Measurements from ENCODE around the gene IZUMO2. TPM values are rescaled to one million over a fixed set of nuclear protein-coding genes. Genes with fewer than 3 reads are reported as not detected.

Gene IZUMO2
- total and polyA plus RNA-seq, 9 of the 15 experiments (the other 6 are each of a cell fraction or from before 2014, with no cell fraction given), result not detected

DNA sequence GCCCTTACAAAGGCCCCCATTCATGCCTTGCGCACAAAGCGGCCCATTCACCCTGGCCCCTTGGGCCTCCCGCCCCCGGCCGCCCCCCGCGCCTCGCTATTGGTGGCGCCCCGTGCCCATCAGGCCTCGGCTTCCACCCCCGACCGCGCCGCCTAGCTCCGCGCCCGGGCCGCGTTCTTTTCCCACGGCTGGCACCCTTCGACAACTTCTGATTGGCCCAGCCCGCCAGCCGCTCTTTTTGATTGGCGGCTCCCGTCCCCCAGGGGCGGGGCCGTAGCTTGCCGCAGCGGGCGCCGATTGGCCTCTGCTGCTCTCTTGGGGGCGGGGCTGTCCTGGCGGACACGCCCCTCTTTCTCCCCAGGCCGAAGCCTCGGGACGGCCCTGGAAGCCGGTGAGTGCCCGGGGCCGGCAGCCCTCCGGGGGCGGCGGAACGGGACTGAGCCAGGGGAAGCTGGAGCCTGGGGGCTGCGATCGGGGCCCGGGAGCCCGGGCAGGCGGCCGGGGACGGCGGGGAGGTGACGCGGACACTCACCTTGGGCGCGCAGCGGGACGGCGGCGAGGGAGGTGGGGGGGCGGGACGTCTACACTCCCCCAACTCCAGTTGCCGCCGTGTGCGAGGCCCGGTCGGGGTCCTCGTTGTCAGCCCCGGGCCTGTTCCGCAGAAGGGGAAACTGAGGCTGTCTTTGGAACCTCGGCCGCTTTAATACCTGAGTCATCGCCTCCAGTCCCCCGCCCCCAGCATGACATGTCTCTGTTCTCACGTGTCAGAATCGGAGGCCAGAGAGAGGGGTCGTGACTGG is 40.4 kb upstream of the IZUMO2 start, which contains the start of gene MYH14:
Gene MYH14 (plus strand): TSS at position 342 of the 800 bp plus-strand sequence. CDS start 6,744 bp downstream, outside the sequence.
- BruUV-seq (replicated peaks), result no TSS peak
- Histone ChIP-seq H3K9me3 (replicated peaks; ENCODE audit: control insufficient read depth, insufficient read depth, low read depth, low read length) (no peaks in the 10 kb centered on the region), H3K4me3 (peak within 1 kb of the TSS; percentile 45), H3K27ac (ENCODE audit: extremely low read depth, low read depth, low read length) (no peak within 1 kb of the TSS), H2AFZ (ENCODE audit: low read depth, low read length) (no peak within 1 kb of the TSS; the same call in 1 of the 2 replicates), H3K4me1 (replicated peaks in 1 of 2; ENCODE audit: control insufficient read depth in 2 of 2, insufficient read depth in 2 of 2, low read length in 2 of 2) (peaks cover 0 to 18% of the 10 kb centered on the region in 2 experiments; a peak in 2 of 5 replicates), H4K20me1 (replicated peaks; ENCODE audit: control insufficient read depth, insufficient read depth, low read length) (no peaks in the 10 kb centered on the region; the same call in 1 of the 2 replicates), H3K4me2 (ENCODE audit: insufficient read depth, low read length) (peak within 1 kb of the TSS; percentile 60), H3K79me2 (ENCODE audit: control insufficient read depth, insufficient read depth, low read length) (no peaks in the 10 kb centered on the region), H3K9ac (ENCODE audit: insufficient read depth in 1 of 2, low read depth in 2 of 2, low read length in 2 of 2) (peak within 1 kb of the TSS in 1 of 2 experiments; percentile 84; a peak in 2 of 4 replicates), H3K36me3 (ENCODE audit: control insufficient read depth, insufficient read depth, low read length) (no peaks in the 10 kb centered on the region), H3K27me3 (ENCODE audit: control insufficient read depth in 2 of 2, insufficient read depth in 2 of 2, low read length in 2 of 2) (0 out of 5 replicates have a peak, but pooled peaks cover 0 to 4% of the 10 kb centered on the region in 2 experiments), H3K9me1 (ENCODE audit: control insufficient read depth, insufficient read depth, low read length) (no peaks in the 10 kb centered on the region)
- in situ Hi-C loops (cut with MboI) (no loop called here), intact Hi-C loops (cut with micrococcal nuclease) (no loop called here)
- 22% methylated on average over 45 of the region's 78 CpGs for WGBS (ENCODE audit: insufficient coverage, low coverage, missing lambda C conversion rate)
- FAIRE-seq (peak; percentile 26), DNase-seq (ENCODE audit: extremely low read depth in 1 of 4, low spot score in 3 of 4) (peak; percentile 75 to 96 (median 96)), ATAC-seq (peak; percentile 98)
- CTCF ChIA-PET (ENCODE audit: low intra/inter-chr PET ratio), result no interaction called here
- POLR2A ChIA-PET, result interaction anchor here (1.6 kb wide), 1 partner anchor 10 kb away, joined by 6 read pairs; no protein-coding TSS in a partner anchor
- no peak for TF ChIP-seq SAFB (IDR thresholded peaks at IDR 0.05; ENCODE audit: borderline replicate concordance, low read depth, low read length)
- no peak for TF ChIP-seq NFIX (CRISPR knock-in tag; IDR thresholded peaks at IDR 0.05; ENCODE audit: low read depth)
- TF ChIP-seq ZFX (CRISPR knock-in tag; IDR thresholded peaks at IDR 0.05), result 0 out of 2 replicates have a peak, but pooled peaks have one; percentile 18
- no peak for TF ChIP-seq MIER1 (IDR thresholded peaks at IDR 0.05; ENCODE audit: low read depth)
- no peak for TF ChIP-seq TBL1XR1 (IDR thresholded peaks at IDR 0.05; ENCODE audit: low read length in 2 of 2)
- TF ChIP-seq NCOA6 (IDR thresholded peaks at IDR 0.05), result no peak
- TF ChIP-seq ESRRA (IDR thresholded peaks at IDR 0.05; ENCODE audit: borderline replicate concordance, low read depth), result no peak
- TF ChIP-seq, protein P1, sequence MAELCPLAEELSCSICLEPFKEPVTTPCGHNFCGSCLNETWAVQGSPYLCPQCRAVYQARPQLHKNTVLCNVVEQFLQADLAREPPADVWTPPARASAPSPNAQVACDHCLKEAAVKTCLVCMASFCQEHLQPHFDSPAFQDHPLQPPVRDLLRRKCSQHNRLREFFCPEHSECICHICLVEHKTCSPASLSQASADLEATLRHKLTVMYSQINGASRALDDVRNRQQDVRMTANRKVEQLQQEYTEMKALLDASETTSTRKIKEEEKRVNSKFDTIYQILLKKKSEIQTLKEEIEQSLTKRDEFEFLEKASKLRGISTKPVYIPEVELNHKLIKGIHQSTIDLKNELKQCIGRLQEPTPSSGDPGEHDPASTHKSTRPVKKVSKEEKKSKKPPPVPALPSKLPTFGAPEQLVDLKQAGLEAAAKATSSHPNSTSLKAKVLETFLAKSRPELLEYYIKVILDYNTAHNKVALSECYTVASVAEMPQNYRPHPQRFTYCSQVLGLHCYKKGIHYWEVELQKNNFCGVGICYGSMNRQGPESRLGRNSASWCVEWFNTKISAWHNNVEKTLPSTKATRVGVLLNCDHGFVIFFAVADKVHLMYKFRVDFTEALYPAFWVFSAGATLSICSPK (IDR thresholded peaks at IDR 0.05; ENCODE audit: borderline replicate concordance), result no peak
- no peak for TF ChIP-seq CBFA2T3 (IDR thresholded peaks at IDR 0.05)
- no peak for TF ChIP-seq SIN3A (IDR thresholded peaks at IDR 0.05; ENCODE audit: borderline replicate concordance in 2 of 2, control insufficient read depth in 1 of 2, low read depth in 2 of 2, low read length in 2 of 2)
- no peak for TF ChIP-seq STAG1 (CRISPR knock-in tag; IDR thresholded peaks at IDR 0.05; ENCODE audit: borderline replicate concordance)
- TF ChIP-seq NFE2 (IDR thresholded peaks at IDR 0.05; ENCODE audit: low read depth), result peak; percentile 35; the same call in 1 of the 2 replicates
- TF ChIP-seq SP2 (IDR thresholded peaks at IDR 0.05; ENCODE audit: extremely low read depth, low read depth, low read length, poor library complexity, severe bottlenecking), result peak; percentile 39
- TF ChIP-seq TAL1 (IDR thresholded peaks at IDR 0.05), result no peak
- 0 out of 2 replicates have a peak, but pooled peaks have one; percentile 11 for TF ChIP-seq MAFG (tag; conservative IDR thresholded peaks at IDR 0.05)
- no peak for TF ChIP-seq ZNF444 (CRISPR knock-in tag; IDR thresholded peaks at IDR 0.05)
- TF ChIP-seq, protein P2, sequence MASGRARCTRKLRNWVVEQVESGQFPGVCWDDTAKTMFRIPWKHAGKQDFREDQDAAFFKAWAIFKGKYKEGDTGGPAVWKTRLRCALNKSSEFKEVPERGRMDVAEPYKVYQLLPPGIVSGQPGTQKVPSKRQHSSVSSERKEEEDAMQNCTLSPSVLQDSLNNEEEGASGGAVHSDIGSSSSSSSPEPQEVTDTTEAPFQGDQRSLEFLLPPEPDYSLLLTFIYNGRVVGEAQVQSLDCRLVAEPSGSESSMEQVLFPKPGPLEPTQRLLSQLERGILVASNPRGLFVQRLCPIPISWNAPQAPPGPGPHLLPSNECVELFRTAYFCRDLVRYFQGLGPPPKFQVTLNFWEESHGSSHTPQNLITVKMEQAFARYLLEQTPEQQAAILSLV (tag; IDR thresholded peaks at IDR 0.05), result no peak
- no peak for TF ChIP-seq BRD9 (IDR thresholded peaks at IDR 0.05; ENCODE audit: low read depth, partially characterized antibody)
